Measurements from ENCODE around the gene HTR1D. TPM values are rescaled to one million over a fixed set of nuclear protein-coding genes. Genes with fewer than 3 reads are reported as not detected.
"Not testable (repeated sequence)": the region's sequence is repeated elsewhere in the genome, so short reads cannot be mapped to it uniquely, and the experiment has no call there.

The HTR1D gene
- total RNA-seq, 3 donors from 2014 or later, result 0.47 TPM; not detected in 2

GRCh38 chr1:23208527-23208926, 8.8 kb downstream of the HTR1D start:
- Histone ChIP-seq H3K4me3 (no peak overlapping the region), H3K9me3 (no peaks in the 10 kb centered on the region), H3K36me3 (ENCODE audit: low read depth) (no peaks in the 10 kb centered on the region), H3K4me1 (ENCODE audit: low read depth) (no peaks in the 10 kb centered on the region)
- intact Hi-C loops (cut with DNase I, micrococcal nuclease), result no loop called here
- no peak for ATAC-seq
- no peak for DNase-seq
- TF ChIP-seq CTCF (IDR thresholded peaks at IDR 0.05), result no peak

GRCh38 chr1:23207733-23208132, 9.6 kb downstream of the HTR1D start:
- H3K9me3 ChIP-seq; H3K4me1 ChIP-seq (ENCODE audit: low read depth); H3K4me3 ChIP-seq; intact Hi-C loops (cut with DNase I, micrococcal nuclease); H3K36me3 ChIP-seq (ENCODE audit: low read depth); ATAC-seq; DNase-seq: not testable (repeated sequence)

- DNase-seq, result no peak
These were observed 15.0 kb downstream of the HTR1D start for GRCh38 chr1:23202263-23202749.

GRCh38 chr1:23200883-23201282, 16.4 kb downstream of the HTR1D start:
- TF ChIP-seq CTCF (IDR thresholded peaks at IDR 0.05), result no peak
- H3K4me1 ChIP-seq (ENCODE audit: low read depth), result no peaks in the 10 kb centered on the region
- no peak for ATAC-seq
- no peaks in the 10 kb centered on the region for H3K36me3 ChIP-seq (ENCODE audit: low read depth)
- DNase-seq, result no peak
- H3K4me3 ChIP-seq, result no peak overlapping the region
- intact Hi-C loops (cut with DNase I, micrococcal nuclease), result no loop called here
- H3K9me3 ChIP-seq, result no peaks in the 10 kb centered on the region

More at GRCh38 chr1:23202263-23202749, 15.0 kb downstream of the HTR1D start:
- no peak for TF ChIP-seq CTCF (IDR thresholded peaks at IDR 0.05)
- no peaks in the 10 kb centered on the region for H3K4me1 ChIP-seq (ENCODE audit: low read depth)
- intact Hi-C loops (cut with DNase I, micrococcal nuclease), result no loop called here
- no peak for ATAC-seq
- no peaks in the 10 kb centered on the region for H3K36me3 ChIP-seq (ENCODE audit: low read depth)
- no peak overlapping the region for H3K4me3 ChIP-seq
- no peaks in the 10 kb centered on the region for H3K9me3 ChIP-seq

- H3K4me3 ChIP-seq, result no peak overlapping the region
- no peaks in the 10 kb centered on the region for H3K9me3 ChIP-seq
- intact Hi-C loops (cut with DNase I, micrococcal nuclease), result no loop called here
- no peaks in the 10 kb centered on the region for H3K36me3 ChIP-seq (ENCODE audit: low read depth)
- no peak for DNase-seq
- no peaks in the 10 kb centered on the region for H3K4me1 ChIP-seq (ENCODE audit: low read depth)
- no peak for TF ChIP-seq CTCF (IDR thresholded peaks at IDR 0.05)
- ATAC-seq, result no peak
These were observed 18.9 kb downstream of the HTR1D start for GRCh38 chr1:23198373-23198772.

- DNase-seq (no peak), ATAC-seq (no peak)
- no peak for TF ChIP-seq CTCF (IDR thresholded peaks at IDR 0.05)
- no peak overlapping the region for H3K4me3 ChIP-seq
- no peaks in the 10 kb centered on the region for H3K4me1 ChIP-seq (ENCODE audit: low read depth)
- H3K36me3 ChIP-seq (ENCODE audit: low read depth), result no peaks in the 10 kb centered on the region
- H3K9me3 ChIP-seq, result no peaks in the 10 kb centered on the region
- intact Hi-C loops (cut with DNase I, micrococcal nuclease), result no loop called here
These were observed 20.5 kb downstream of the HTR1D start for GRCh38 chr1:23196627-23197328.
